ENCODE measurements around the gene LACTB.

DNA sequence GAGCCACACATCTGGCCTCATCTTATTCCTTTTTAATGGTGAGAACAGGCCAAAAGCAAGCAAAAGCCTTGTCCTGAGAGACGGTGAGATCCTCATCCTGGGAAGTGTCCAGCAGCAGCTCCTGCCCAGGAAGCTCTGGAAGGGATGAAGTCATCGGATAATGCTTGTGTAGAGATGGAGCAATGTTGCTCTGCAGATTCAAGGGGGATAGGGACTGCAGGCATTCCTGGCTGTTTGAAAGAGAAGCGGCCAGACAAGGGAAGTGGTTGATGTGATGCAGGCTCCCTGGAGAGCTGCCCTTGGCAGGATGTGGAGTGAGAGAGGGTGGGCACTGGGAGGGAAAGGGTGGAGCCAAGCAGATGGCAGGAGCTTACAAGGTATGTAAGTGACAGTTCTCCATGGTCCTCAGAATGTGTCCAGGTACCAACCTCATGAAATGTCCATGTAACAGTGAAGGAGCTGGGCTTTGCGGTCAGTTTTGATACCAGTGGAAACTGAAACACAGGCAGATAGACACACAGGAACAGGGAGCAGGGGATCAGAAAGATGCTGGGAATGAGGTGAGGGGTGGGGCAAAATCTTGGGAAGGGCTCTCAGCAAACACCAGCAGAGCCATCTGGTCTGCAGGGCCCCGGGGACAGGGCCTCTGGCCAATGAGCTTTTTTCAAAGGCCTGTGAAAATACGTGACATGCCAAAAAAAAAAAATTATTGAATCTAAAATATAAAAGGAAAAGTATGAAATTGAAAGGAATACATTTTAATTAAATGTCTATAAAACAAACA is 32.2 kb upstream of the LACTB start:
- TF ChIP-seq, protein P1, sequence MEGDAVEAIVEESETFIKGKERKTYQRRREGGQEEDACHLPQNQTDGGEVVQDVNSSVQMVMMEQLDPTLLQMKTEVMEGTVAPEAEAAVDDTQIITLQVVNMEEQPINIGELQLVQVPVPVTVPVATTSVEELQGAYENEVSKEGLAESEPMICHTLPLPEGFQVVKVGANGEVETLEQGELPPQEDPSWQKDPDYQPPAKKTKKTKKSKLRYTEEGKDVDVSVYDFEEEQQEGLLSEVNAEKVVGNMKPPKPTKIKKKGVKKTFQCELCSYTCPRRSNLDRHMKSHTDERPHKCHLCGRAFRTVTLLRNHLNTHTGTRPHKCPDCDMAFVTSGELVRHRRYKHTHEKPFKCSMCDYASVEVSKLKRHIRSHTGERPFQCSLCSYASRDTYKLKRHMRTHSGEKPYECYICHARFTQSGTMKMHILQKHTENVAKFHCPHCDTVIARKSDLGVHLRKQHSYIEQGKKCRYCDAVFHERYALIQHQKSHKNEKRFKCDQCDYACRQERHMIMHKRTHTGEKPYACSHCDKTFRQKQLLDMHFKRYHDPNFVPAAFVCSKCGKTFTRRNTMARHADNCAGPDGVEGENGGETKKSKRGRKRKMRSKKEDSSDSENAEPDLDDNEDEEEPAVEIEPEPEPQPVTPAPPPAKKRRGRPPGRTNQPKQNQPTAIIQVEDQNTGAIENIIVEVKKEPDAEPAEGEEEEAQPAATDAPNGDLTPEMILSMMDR (IDR thresholded peaks at IDR 0.05; ENCODE audit: insufficient read depth, low read length, poor library complexity, severe bottlenecking): no peak
- no peak for TF ChIP-seq EZH2phosphoT487 (conservative IDR thresholded peaks at IDR 0.05; ENCODE audit: low read length)

Data from SU-DHL-6 (cell line).